Measurements from ENCODE around the gene DGKG.

Gene DGKG

GRCh38 chr3:186142393-186142932 lies 219.6 kb downstream of the DGKG start:
- DNase-seq (ENCODE audit: low spot score), result no peak

- DNase-seq (ENCODE audit: low spot score), result no peak
These were observed 220.2 kb downstream of the DGKG start for GRCh38 chr3:186141790-186142189.

GRCh38 chr3:186138272-186138981 lies 223.6 kb downstream of the DGKG start:
- no peak for DNase-seq (ENCODE audit: low spot score)

- DNase-seq (ENCODE audit: low spot score), result no peak
These were observed 224.9 kb downstream of the DGKG start for GRCh38 chr3:186137051-186137685.

- no peak for DNase-seq (ENCODE audit: low spot score)
These were observed 228.1 kb downstream of the DGKG start for GRCh38 chr3:186133980-186134379.

- no peak for DNase-seq (ENCODE audit: low spot score)
These were observed 229.5 kb downstream of the DGKG start for GRCh38 chr3:186132487-186132886.

GRCh38 chr3:186129206-186129605 lies 232.8 kb downstream of the DGKG start:
- DNase-seq (ENCODE audit: low spot score), result no peak

- no peak for DNase-seq (ENCODE audit: low spot score)
These were observed 233.9 kb downstream of the DGKG start for GRCh38 chr3:186128158-186128557.

- no peak for DNase-seq (ENCODE audit: low spot score)
These were observed 234.6 kb downstream of the DGKG start for GRCh38 chr3:186127463-186127862.

- DNase-seq (ENCODE audit: low spot score), result no peak
These were observed 236.9 kb downstream of the DGKG start for GRCh38 chr3:186125118-186125517.

- peak; percentile 35 for DNase-seq (ENCODE audit: low spot score)
These were observed 237.4 kb downstream of the DGKG start for GRCh38 chr3:186124592-186124991.

GRCh38 chr3:186123012-186123411 lies 239.0 kb downstream of the DGKG start:
- no peak for DNase-seq (ENCODE audit: low spot score)

GRCh38 chr3:186121968-186122367 lies 240.1 kb downstream of the DGKG start:
- peak; percentile 62 for DNase-seq (ENCODE audit: low spot score)

- DNase-seq (ENCODE audit: low spot score), result no peak
These were observed 240.8 kb downstream of the DGKG start for GRCh38 chr3:186121278-186121677.

- DNase-seq (ENCODE audit: low spot score), result no peak
These were observed 242.5 kb downstream of the DGKG start for GRCh38 chr3:186119499-186119898.

- no peak for DNase-seq (ENCODE audit: low spot score)
These were observed 243.3 kb downstream of the DGKG start for GRCh38 chr3:186118692-186119091.

- DNase-seq (ENCODE audit: low spot score), result no peak
These were observed 244.4 kb downstream of the DGKG start for GRCh38 chr3:186117521-186118134.

- DNase-seq (ENCODE audit: low spot score), result no peak
These were observed 246.6 kb downstream of the DGKG start for GRCh38 chr3:186115239-186115996.

GRCh38 chr3:186110975-186111974 lies 250.8 kb downstream of the DGKG start:
- no peak for DNase-seq (ENCODE audit: low spot score)

- peak; percentile 42 for DNase-seq (ENCODE audit: low spot score)
These were observed 251.9 kb downstream of the DGKG start for GRCh38 chr3:186109897-186110803.

Measured in iPS-NIHi11 (cell line).